Loucy (cell line): ENCODE measurements around the gene HOXB3.
A peak's percentile ranks its signal among the peaks of the same experiment; 100 is the strongest.

Experiments
- H2AFZ ChIP-seq: fragments of 200-600 bp; sonication (generic); 2 replicates; pipeline ENCODE4 v1.6.0; 2016; ENCODE audit warnings: antibody characterized with exemption, mild to moderate bottlenecking, low read length, moderate library complexity
- H3F3A ChIP-seq: fragments of 200-600 bp; 2 replicates; pipeline ENCODE4 v1.6.0; 2016; ENCODE audit warnings: antibody characterized with exemption, low read depth, mild to moderate bottlenecking
- H3K27me3 ChIP-seq: fragments of 200-600 bp; sonication (generic); 2 replicates; pipeline ENCODE4 v1.6.1; 2014; ENCODE audit warnings: low read length, mild to moderate bottlenecking; ENCODE audit not compliant: insufficient read depth, poor library complexity, severe bottlenecking
- H3K36me3 ChIP-seq: fragments of 200-600 bp; sonication (generic); 2 replicates; pipeline ENCODE4 v1.6.1; 2016; ENCODE audit warnings: low read length; ENCODE audit not compliant: insufficient read depth
- H3K4me1 ChIP-seq: fragments of 200-600 bp; sonication (generic); 2 replicates; pipeline ENCODE4 v1.5.1; 2014; ENCODE audit warnings: low read length, mild to moderate bottlenecking; ENCODE audit not compliant: insufficient read depth, poor library complexity, severe bottlenecking
- H3K4me2 ChIP-seq: fragments of 200-600 bp; sonication (generic); 2 replicates; pipeline ENCODE4 v1.6.0; 2014; ENCODE audit warnings: antibody characterized with exemption, low read length, low read depth, mild to moderate bottlenecking; ENCODE audit not compliant: poor library complexity, severe bottlenecking
- H3K4me3 ChIP-seq: fragments of 200-600 bp; sonication (generic); 2 replicates; pipeline ENCODE4 v1.5.1; 2014; ENCODE audit warnings: low read length, mild to moderate bottlenecking, mixed read lengths; ENCODE audit not compliant: poor library complexity, severe bottlenecking
- H3K79me2 ChIP-seq: fragments of 200-600 bp; sonication (generic); 2 replicates; pipeline ENCODE4 v1.6.1; 2014; ENCODE audit warnings: low read length; ENCODE audit not compliant: insufficient read depth
- H3K9ac ChIP-seq: fragments of 200-600 bp; sonication (generic); 2 replicates; pipeline ENCODE4 v1.6.0; 2014; ENCODE audit warnings: mild to moderate bottlenecking, low read depth, low read length, moderate library complexity; ENCODE audit not compliant: poor library complexity, severe bottlenecking
- H3K9me2 ChIP-seq: fragments of 200-600 bp; sonication (generic); replicated peaks from 2 replicates; pipeline ENCODE4 v1.6.1; 2016; ENCODE audit warnings: low read depth, low read length, mixed read lengths
- H3K9me3 ChIP-seq: fragments of 200-600 bp; sonication (generic); 2 replicates; pipeline ENCODE4 v1.6.1; 2014; ENCODE audit warnings: mild to moderate bottlenecking, antibody characterized with exemption, low read length, low read depth; ENCODE audit not compliant: insufficient read depth
- H4K20me1 ChIP-seq: fragments of 200-600 bp; sonication (generic); 2 replicates; pipeline ENCODE4 v1.6.0; 2014; ENCODE audit warnings: antibody characterized with exemption, low read length, mild to moderate bottlenecking; ENCODE audit not compliant: insufficient read depth, poor library complexity, severe bottlenecking
- CTCF ChIP-seq: fragments of 200-600 bp; sonication (generic); conservative IDR thresholded peaks from 2 replicates; pipeline ENCODE4 v1.5.1; 2014; ENCODE audit warnings: mild to moderate bottlenecking, antibody characterized with exemption, low read length
- EZH2phosphoT487 ChIP-seq: fragments of 200-600 bp; IDR thresholded peaks from 2 replicates; pipeline ENCODE4 v1.6.1; 2018; ENCODE audit warnings: antibody characterized with exemption, mild to moderate bottlenecking, moderate library complexity, borderline replicate concordance

Gene HOXB3

GRCh38 chr17:48569240-48569582 is 20.8 kb downstream of the HOXB3 start:
- Histone ChIP-seq H3K9me3 (no peaks in the 10 kb centered on the region), H2AFZ (no peak overlapping the region), H3K36me3 (peaks cover 86% of the 10 kb centered on the region), H4K20me1 (peaks cover 79% of the 10 kb centered on the region), H3K27me3 (no peaks in the 10 kb centered on the region), H3K4me1 (peaks cover 93% of the 10 kb centered on the region), H3K9me2 (no peaks in the 10 kb centered on the region), H3K4me3 (peak overlapping the region; percentile 89), H3F3A (peaks cover 3% of the 10 kb centered on the region; the same call in 1 of the 2 replicates), H3K79me2 (peaks cover 100% of the 10 kb centered on the region), H3K4me2 (peak overlapping the region; percentile 98), H3K9ac (peak overlapping the region; percentile 95)
- no peak for TF ChIP-seq CTCF
- no peak for TF ChIP-seq EZH2phosphoT487

- peaks cover under 1% of the 10 kb centered on the region; the same call in 1 of the 2 replicates for H3F3A ChIP-seq
- peaks cover 89% of the 10 kb centered on the region for H3K4me1 ChIP-seq
- H3K79me2 ChIP-seq, result peaks cover 100% of the 10 kb centered on the region
- no peaks in the 10 kb centered on the region for H3K9me3 ChIP-seq
- no peak overlapping the region for H2AFZ ChIP-seq
- H3K36me3 ChIP-seq, result peaks cover 86% of the 10 kb centered on the region
- no peaks in the 10 kb centered on the region for H3K27me3 ChIP-seq
- H3K9ac ChIP-seq, result peak overlapping the region; percentile 95
- peaks cover 77% of the 10 kb centered on the region for H4K20me1 ChIP-seq
- TF ChIP-seq EZH2phosphoT487, result no peak
- TF ChIP-seq CTCF, result no peak
- peak overlapping the region; percentile 98 for H3K4me2 ChIP-seq
- peak overlapping the region; percentile 89 for H3K4me3 ChIP-seq
- no peaks in the 10 kb centered on the region for H3K9me2 ChIP-seq
These were observed 21.4 kb downstream of the HOXB3 start for GRCh38 chr17:48568499-48569239.

GRCh38 chr17:48567646-48568354 is 22.2 kb downstream of the HOXB3 start:
- Histone ChIP-seq H3F3A (peaks cover 5% of the 10 kb centered on the region; the same call in 1 of the 2 replicates), H3K4me3 (peak overlapping the region; percentile 89), H2AFZ (no peak overlapping the region), H4K20me1 (peaks cover 79% of the 10 kb centered on the region), H3K9me3 (no peaks in the 10 kb centered on the region), H3K36me3 (peaks cover 88% of the 10 kb centered on the region), H3K9me2 (no peaks in the 10 kb centered on the region), H3K9ac (peak overlapping the region; percentile 95), H3K79me2 (peaks cover 100% of the 10 kb centered on the region), H3K27me3 (no peaks in the 10 kb centered on the region), H3K4me1 (peaks cover 89% of the 10 kb centered on the region), H3K4me2 (peak overlapping the region; percentile 98)
- TF ChIP-seq CTCF, result no peak
- TF ChIP-seq EZH2phosphoT487, result no peak
